SK-N-SH treated with all-trans-retinoic acid at 6 μM for 48 hours (cell line): Measurements from ENCODE around the gene TRIM40.

Experiments used
- ATAC-seq: fragments of 200-7000 bp; cut with Tn5 transposase; 3 replicates; pipeline ENCODE4 v1.9.1; 2020; ENCODE audit warnings: mild to moderate bottlenecking, moderate library complexity
- ARNTL ChIP-seq: fragments of 450-650 bp; formaldehyde crosslinking; IDR thresholded peaks from 2 replicates; pipeline ENCODE4 v1.5.0; 2020; ENCODE audit warnings: low read depth, mild to moderate bottlenecking, moderate library complexity, borderline replicate concordance
- BACH2 ChIP-seq: fragments of 250-450 bp; sonication (Bioruptor Pico); IDR thresholded peaks from 2 replicates; pipeline ENCODE4 v1.9.0; 2021; ENCODE audit warnings: mild to moderate bottlenecking, borderline replicate concordance
- CREB5 ChIP-seq: fragments of 250-450 bp; sonication (Bioruptor Pico); IDR thresholded peaks from 2 replicates; pipeline ENCODE4 v1.5.1; 2020; ENCODE audit warnings: low read depth, mild to moderate bottlenecking, moderate library complexity
- CSDC2 ChIP-seq: fragments of 250-450 bp; sonication (Bioruptor Pico); IDR thresholded peaks from 2 replicates; pipeline ENCODE4 v1.5.0; 2020; ENCODE audit warnings: mild to moderate bottlenecking, moderate library complexity
- CSRNP3 ChIP-seq: fragments of 250-450 bp; sonication (Bioruptor Pico); IDR thresholded peaks from 2 replicates; pipeline ENCODE4 v1.5.1; 2021; ENCODE audit warnings: mild to moderate bottlenecking, moderate library complexity
- ESRRG ChIP-seq: fragments of 250-450 bp; sonication (Bioruptor Pico); IDR thresholded peaks from 2 replicates; pipeline ENCODE4 v1.6.1; 2021; ENCODE audit warnings: mild to moderate bottlenecking
- GLIS3 ChIP-seq: fragments of 250-450 bp; sonication (Bioruptor Pico); IDR thresholded peaks from 2 replicates; pipeline ENCODE4 v1.5.0; 2020; ENCODE audit warnings: mild to moderate bottlenecking, moderate library complexity
- ISL1 ChIP-seq: fragments of 250-450 bp; sonication (Bioruptor Pico); IDR thresholded peaks from 2 replicates; pipeline ENCODE4 v2.1.2; 2022; ENCODE audit warnings: mild to moderate bottlenecking, moderate library complexity
- OSR1 ChIP-seq: fragments of 250-450 bp; sonication (Bioruptor Pico); IDR thresholded peaks from 2 replicates; pipeline ENCODE4 v1.8.0; 2022; ENCODE audit warnings: moderate library complexity, mild to moderate bottlenecking, inconsistent platforms
- PATZ1 ChIP-seq: fragments of 250-450 bp; sonication (Bioruptor Pico); IDR thresholded peaks from 2 replicates; pipeline ENCODE4 v1.8.0; 2020; ENCODE audit warnings: mild to moderate bottlenecking, moderate library complexity, borderline replicate concordance
- POU6F1 ChIP-seq: fragments of 250-450 bp; sonication (Bioruptor Pico); IDR thresholded peaks from 2 replicates; pipeline ENCODE4 v1.8.0; 2021; ENCODE audit warnings: low read depth, mild to moderate bottlenecking, moderate library complexity, borderline replicate concordance
- PPARA ChIP-seq: fragments of 250-450 bp; sonication (Bioruptor Pico); IDR thresholded peaks from 2 replicates; pipeline ENCODE4 v1.5.0; 2020; ENCODE audit warnings: mild to moderate bottlenecking, borderline replicate concordance
- RARB ChIP-seq: fragments of 250-450 bp; sonication (Bioruptor Pico); IDR thresholded peaks from 2 replicates; pipeline ENCODE4 v1.8.0; 2021; ENCODE audit warnings: mild to moderate bottlenecking, moderate library complexity
- TCF4 ChIP-seq: fragments of 250-450 bp; sonication (Bioruptor Pico); IDR thresholded peaks from 2 replicates; pipeline ENCODE4 v1.8.0; 2021; ENCODE audit warnings: mild to moderate bottlenecking, moderate library complexity, borderline replicate concordance
- TOX ChIP-seq: fragments of 250-450 bp; sonication (Bioruptor Pico); IDR thresholded peaks from 2 replicates; pipeline ENCODE4 v1.8.0; 2021; ENCODE audit warnings: mild to moderate bottlenecking, moderate library complexity, borderline replicate concordance
- TSHZ2 ChIP-seq: fragments of 250-450 bp; sonication (Bioruptor Pico); IDR thresholded peaks from 2 replicates; pipeline ENCODE4 v1.5.0; 2020; ENCODE audit warnings: mild to moderate bottlenecking, moderate library complexity
- ZC3H10 ChIP-seq: fragments of 250-450 bp; sonication (Bioruptor Pico); IDR thresholded peaks from 2 replicates; pipeline ENCODE4 v1.5.1; 2021; ENCODE audit warnings: mild to moderate bottlenecking, moderate library complexity
- ZFP3 ChIP-seq: fragments of 250-450 bp; sonication (Bioruptor Pico); IDR thresholded peaks from 2 replicates; pipeline ENCODE4 v1.5.0; 2020; ENCODE audit warnings: mild to moderate bottlenecking, moderate library complexity
- ZFP30 ChIP-seq: fragments of 450-650 bp; formaldehyde crosslinking; IDR thresholded peaks from 2 replicates; pipeline ENCODE4 v1.5.0; 2022; ENCODE audit warnings: mild to moderate bottlenecking, moderate library complexity
- ZNF565 ChIP-seq: fragments of 450-650 bp; formaldehyde crosslinking; conservative IDR thresholded peaks from 2 replicates; pipeline ENCODE4 v1.5.0; 2020; ENCODE audit warnings: low read depth, mild to moderate bottlenecking, moderate library complexity
- ZNF70 ChIP-seq: fragments of 450-650 bp; formaldehyde crosslinking; IDR thresholded peaks from 2 replicates; pipeline ENCODE4 v1.5.0; 2020; ENCODE audit warnings: mild to moderate bottlenecking, moderate library complexity
- ZNF8 ChIP-seq: fragments of 450-650 bp; formaldehyde crosslinking; IDR thresholded peaks from 2 replicates; pipeline ENCODE4 v1.5.0; 2020; ENCODE audit warnings: mild to moderate bottlenecking, moderate library complexity

The TRIM40 gene

GRCh38 chr6:30112402-30112994, 23.4 kb upstream of the TRIM40 start:
- TF ChIP-seq ISL1 (CRISPR knock-in tag), result no peak
- no peak for TF ChIP-seq TCF4
- TF ChIP-seq CSRNP3, result no peak
- no peak for TF ChIP-seq PATZ1 (CRISPR knock-in tag)
- TF ChIP-seq ZNF70 (CRISPR knock-in tag), result no peak
- no peak for TF ChIP-seq OSR1 (CRISPR knock-in tag)
- TF ChIP-seq ZNF565 (CRISPR knock-in tag), result no peak
- TF ChIP-seq PPARA (CRISPR knock-in tag), result no peak
- TF ChIP-seq ARNTL (CRISPR knock-in tag), result no peak
- TF ChIP-seq POU6F1 (CRISPR knock-in tag), result no peak
- TF ChIP-seq CSDC2, result no peak
- TF ChIP-seq TSHZ2 (CRISPR knock-in tag), result no peak
- no peak for TF ChIP-seq ZNF8
- TF ChIP-seq, all 23 proteins: peak for 0
- no peak for ATAC-seq

- no peak for ATAC-seq
- TF ChIP-seq CREB5 (CRISPR knock-in tag) (no peak), ZC3H10 (CRISPR knock-in tag) (no peak), TSHZ2 (CRISPR knock-in tag) (no peak), ISL1 (CRISPR knock-in tag) (no peak), RARB (CRISPR knock-in tag) (no peak), BACH2 (no peak), ZNF565 (CRISPR knock-in tag) (no peak), OSR1 (CRISPR knock-in tag) (no peak), GLIS3 (CRISPR knock-in tag) (no peak), ESRRG (CRISPR knock-in tag) (no peak), PATZ1 (CRISPR knock-in tag) (no peak), ZFP30 (CRISPR knock-in tag) (no peak), ZNF8 (no peak), TOX (CRISPR knock-in tag) (no peak), ZFP3 (no peak), POU6F1 (CRISPR knock-in tag) (no peak), CSDC2 (no peak), ARNTL (CRISPR knock-in tag) (no peak), PPARA (CRISPR knock-in tag) (no peak)
- TF ChIP-seq, all 23 proteins: peak for 0
These were observed 22.8 kb upstream of the TRIM40 start, which contains the start of gene TRIM31 for GRCh38 chr6:30113003-30113759. TRIM31 (minus strand) TSS chr6:30113090; CDS start chr6:30112805, 285 bp downstream.
